Vagina (tissue), 2 donors: ENCODE measurements around the gene USP40. TPM values are rescaled to one million over a fixed set of nuclear protein-coding genes. Genes with fewer than 3 reads are reported as not detected.
"Not testable (repeated sequence)": the region's sequence is repeated elsewhere in the genome, so short reads cannot be mapped to it uniquely, and the experiment has no call there.

Source experiments
- DNase-seq, 2 donors: peaks; one replicate each; pipeline ENCODE4 v3.0.0-alpha.2; 2017; ENCODE audit errors: extremely low spot score in 2 of 2
- H3K27ac ChIP-seq: fragments of 200-600 bp; sonication (generic); one replicate; pipeline ENCODE4 v1.5.1; 2019
- H3K27me3 ChIP-seq: fragments of 200-600 bp; sonication (generic); one replicate; pipeline ENCODE4 v1.5.1; 2019
- H3K36me3 ChIP-seq, 2 donors: fragments of 200-600 bp; sonication (generic); one replicate each; pipeline ENCODE4 v1.5.1; 2017 to 2019
- H3K4me1 ChIP-seq: fragments of 200-600 bp; sonication (generic); one replicate; pipeline ENCODE4 v1.5.1; 2019
- H3K4me3 ChIP-seq, 2 donors: fragments of 200-600 bp; sonication (generic); 1 replicate in 1 of 2; 2 replicates in 1 of 2; pipeline ENCODE4 v1.5.1; 2016 to 2019
- H3K9me3 ChIP-seq: fragments of 200-600 bp; sonication (generic); one replicate; pipeline ENCODE4 v1.5.1; 2019
- CTCF ChIP-seq, 3 experiments: fragments of 450-650 bp in 2 of 3; fragments of 200-600 bp in 1 of 3; sonication (generic) in 1 of 3; IDR thresholded peaks; one replicate each; pipeline ENCODE4 v1.5.1; 2017 to 2019; ENCODE audit warnings: antibody characterized with exemption in 3 of 3, mild to moderate bottlenecking in 2 of 3, moderate library complexity in 2 of 3
- POLR2A ChIP-seq, 2 donors: fragments of 450-650 bp; IDR thresholded peaks; one replicate each; pipeline ENCODE4 v1.6.1; 2017; ENCODE audit warnings: antibody characterized with exemption in 2 of 2, mild to moderate bottlenecking in 2 of 2, moderate library complexity in 2 of 2
- POLR2AphosphoS5 ChIP-seq, 2 donors: sonication (generic); formaldehyde crosslinking; IDR thresholded peaks; one replicate each; pipeline ENCODE4 v1.9.0; 2017; ENCODE audit warnings: antibody characterized with exemption in 2 of 2, mild to moderate bottlenecking in 2 of 2, low read depth in 1 of 2; ENCODE audit not compliant: insufficient read depth in 1 of 2
- intact Hi-C: fragments of 100-400 bp; cut with DNase I; formaldehyde crosslinking; loops from one replicate; pipeline ENCODE4 v1.15.1; 2023
- total RNA-seq: library from RNA; depleted of rRNA; stranded (reverse); fragments of >200 nt; gene quantifications from one replicate; pipeline ENCODE4 v1.2.3, GENCODE V29; 2016

USP40 gene
- total RNA-seq, 1 donor from 2014 or later = 50.1 TPM

DNA sequence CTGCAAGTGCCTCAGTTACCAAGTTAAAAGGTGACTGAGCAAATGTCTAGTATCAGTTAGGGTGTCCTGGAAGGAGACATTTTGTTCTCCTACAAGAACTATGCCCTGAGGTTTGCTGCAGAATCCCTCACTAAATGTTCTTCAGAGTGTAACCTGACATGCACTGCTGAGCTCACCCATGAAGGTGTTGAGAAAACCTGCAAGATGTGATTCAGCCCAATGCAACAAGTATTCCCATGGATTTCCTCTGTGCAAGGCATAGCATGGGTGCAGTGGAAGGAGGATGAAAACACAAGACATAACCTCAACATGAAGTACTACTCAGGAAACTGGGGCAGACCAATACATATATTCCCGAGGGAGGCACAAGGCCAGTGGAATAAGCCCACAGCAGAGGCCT, 35.5 kb upstream of the USP40 start:
- Histone ChIP-seq H3K36me3 (no peaks in the 10 kb centered on the region), H3K27me3 (no peaks in the 10 kb centered on the region), H3K4me1 (no peaks in the 10 kb centered on the region), H3K4me3 (no peak overlapping the region), H3K9me3 (no peaks in the 10 kb centered on the region), H3K27ac (no peak overlapping the region)
- TF ChIP-seq POLR2A (IDR thresholded peaks at IDR 0.05) (no peak), CTCF (IDR thresholded peaks at IDR 0.05) (no peak), POLR2AphosphoS5 (IDR thresholded peaks at IDR 0.05; ENCODE audit: insufficient read depth in 1 of 2, low read depth in 1 of 2) (no peak)
- no peak for DNase-seq
- intact Hi-C loops = no loop called here

GRCh38 chr2:233600386-233600785, 33.8 kb upstream of the USP40 start:
- Histone ChIP-seq H3K27ac (no peak overlapping the region), H3K4me1 (no peaks in the 10 kb centered on the region), H3K36me3 (no peaks in the 10 kb centered on the region), H3K27me3 (no peaks in the 10 kb centered on the region), H3K9me3 (no peaks in the 10 kb centered on the region), H3K4me3 (no peak overlapping the region)
- TF ChIP-seq CTCF (IDR thresholded peaks at IDR 0.05) = no peak
- no peak for TF ChIP-seq POLR2AphosphoS5 (IDR thresholded peaks at IDR 0.05; ENCODE audit: insufficient read depth in 1 of 2, low read depth in 1 of 2)
- TF ChIP-seq POLR2A (IDR thresholded peaks at IDR 0.05) = no peak
- DNase-seq = no peak
- intact Hi-C loops = no loop called here

- DNase-seq = no peak
- no peak overlapping the region for H3K27ac ChIP-seq
- intact Hi-C loops = no loop called here
- no peaks in the 10 kb centered on the region for H3K36me3 ChIP-seq
- H3K4me3 ChIP-seq = no peak overlapping the region
- no peaks in the 10 kb centered on the region for H3K4me1 ChIP-seq
- H3K9me3 ChIP-seq = no peaks in the 10 kb centered on the region
- H3K27me3 ChIP-seq = no peaks in the 10 kb centered on the region
- TF ChIP-seq CTCF (IDR thresholded peaks at IDR 0.05) (no peak), POLR2AphosphoS5 (IDR thresholded peaks at IDR 0.05; ENCODE audit: insufficient read depth in 1 of 2, low read depth in 1 of 2) (no peak), POLR2A (IDR thresholded peaks at IDR 0.05) (no peak)
Measured at GRCh38 chr2:233598952-233599351, 32.4 kb upstream of the USP40 start.

DNA sequence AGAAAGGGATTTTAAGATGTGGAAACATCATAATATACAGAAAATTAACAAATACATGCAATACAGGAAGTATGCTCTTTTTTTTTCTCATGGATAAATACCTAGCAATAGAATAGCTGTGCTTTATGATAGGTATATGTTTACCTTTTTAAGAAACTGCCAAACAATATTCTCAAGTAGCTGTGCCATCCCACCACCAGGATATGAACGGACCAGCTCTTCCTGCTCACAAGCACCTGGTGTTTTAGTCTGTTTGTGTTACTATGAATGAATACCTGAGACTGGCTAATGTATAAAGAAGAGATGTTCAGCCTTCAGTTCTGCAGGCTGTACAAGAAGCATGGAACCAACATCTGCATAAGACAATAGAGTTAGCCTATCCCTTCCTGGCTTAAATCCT, 30.9 kb upstream of the USP40 start:
- DNase-seq = no peak
- Histone ChIP-seq H3K27me3 (no peaks in the 10 kb centered on the region), H3K4me1 (no peaks in the 10 kb centered on the region), H3K36me3 (no peaks in the 10 kb centered on the region), H3K9me3 (no peaks in the 10 kb centered on the region), H3K27ac (no peak overlapping the region), H3K4me3 (no peak overlapping the region)
- intact Hi-C loops = no loop called here
- TF ChIP-seq CTCF (IDR thresholded peaks at IDR 0.05) = no peak
- TF ChIP-seq POLR2AphosphoS5 (IDR thresholded peaks at IDR 0.05; ENCODE audit: insufficient read depth in 1 of 2, low read depth in 1 of 2) = no peak
- no peak for TF ChIP-seq POLR2A (IDR thresholded peaks at IDR 0.05)

DNA sequence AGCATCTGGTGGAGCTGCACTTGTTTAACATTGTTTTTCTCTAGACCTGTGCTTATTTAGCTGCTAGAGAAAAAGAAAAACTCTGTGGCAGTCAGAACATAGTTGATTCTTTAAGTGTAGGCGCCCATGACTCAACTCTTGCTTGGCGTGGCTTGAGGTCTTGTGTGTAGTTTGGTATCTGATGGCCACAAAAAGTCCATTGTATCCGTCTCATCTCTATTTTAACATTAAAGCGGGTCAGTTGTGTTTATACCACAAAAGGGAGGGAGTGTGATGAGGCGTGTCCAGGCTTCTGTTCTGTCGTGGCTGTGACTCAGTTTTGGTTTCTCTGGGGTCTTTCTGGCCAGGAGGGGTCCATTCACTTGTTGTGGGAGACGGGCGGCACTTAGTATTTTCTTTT, 26.6 kb upstream of the USP40 start:
- Histone ChIP-seq H3K27ac (no peak overlapping the region), H3K4me3 (no peak overlapping the region), H3K4me1 (no peaks in the 10 kb centered on the region), H3K27me3 (no peaks in the 10 kb centered on the region), H3K36me3 (no peaks in the 10 kb centered on the region), H3K9me3 (no peaks in the 10 kb centered on the region)
- intact Hi-C loops = no loop called here
- DNase-seq = no peak
- TF ChIP-seq CTCF (IDR thresholded peaks at IDR 0.05) (no peak), POLR2AphosphoS5 (IDR thresholded peaks at IDR 0.05; ENCODE audit: insufficient read depth in 1 of 2, low read depth in 1 of 2) (no peak), POLR2A (IDR thresholded peaks at IDR 0.05) (no peak)

GRCh38 chr2:233592706-233593105, 26.1 kb upstream of the USP40 start:
- H3K4me3 ChIP-seq, H3K9me3 ChIP-seq, H3K27ac ChIP-seq, H3K4me1 ChIP-seq, intact Hi-C loops, H3K27me3 ChIP-seq, H3K36me3 ChIP-seq, DNase-seq: not testable (repeated sequence)
